ENCODE results near the gene FAU.
"Not testable (repeated sequence)": the region's sequence is repeated elsewhere in the genome, so short reads cannot be mapped to it uniquely, and the experiment has no call there.

Gene FAU

DNA sequence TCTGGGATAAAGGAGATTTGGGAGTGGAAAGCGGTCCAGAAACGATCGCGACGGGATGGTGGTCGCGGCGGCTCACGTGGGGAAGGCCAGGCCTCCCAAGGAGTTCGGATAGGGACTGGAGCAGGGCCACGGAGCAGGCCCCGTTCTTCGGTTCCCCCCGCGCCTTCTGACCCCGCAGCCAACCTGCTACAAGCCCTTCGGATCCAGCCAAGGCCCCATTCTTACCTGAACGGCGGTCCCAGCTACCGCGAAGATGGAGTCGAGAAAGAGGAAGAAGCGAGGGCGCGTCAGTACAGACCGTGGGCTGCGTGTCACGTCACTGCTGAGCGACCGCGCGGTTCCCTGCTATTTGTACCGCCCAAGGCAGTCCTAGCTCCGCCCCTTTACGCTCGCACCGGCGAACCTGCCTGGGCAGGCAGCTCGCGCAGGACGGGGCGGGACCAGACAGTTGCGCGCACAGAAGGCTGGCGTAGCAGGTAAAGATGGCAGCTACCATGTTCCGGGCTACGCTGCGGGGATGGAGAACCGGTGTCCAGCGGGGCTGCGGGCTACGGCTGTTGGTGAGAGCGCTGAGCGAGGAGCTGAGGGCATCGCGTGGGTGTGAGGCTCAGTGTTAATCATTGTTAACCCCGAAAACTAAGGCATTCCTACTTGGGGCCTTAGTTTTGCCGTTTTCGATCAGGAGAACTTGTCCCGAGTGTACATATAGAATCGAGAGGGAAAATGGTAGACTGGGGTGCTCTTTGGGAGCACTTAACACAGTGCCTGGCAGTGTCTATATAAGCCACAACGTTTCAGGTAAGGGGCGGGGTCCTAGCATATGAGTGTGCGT lies at the start of gene FAU, which contains the start of gene MRPL49:
TSS of gene FAU (minus strand) at position 270 of the 832 bp plus-strand sequence. CDS start 321 bp downstream, outside the sequence.
TSS of gene MRPL49 (plus strand) at position 457 of the 832 bp plus-strand sequence. CDS start at position 483, 26 bp downstream.
- peak; percentile 96 to 97 for DNase-seq (ENCODE audit: low read depth in 2 of 2)

DNA sequence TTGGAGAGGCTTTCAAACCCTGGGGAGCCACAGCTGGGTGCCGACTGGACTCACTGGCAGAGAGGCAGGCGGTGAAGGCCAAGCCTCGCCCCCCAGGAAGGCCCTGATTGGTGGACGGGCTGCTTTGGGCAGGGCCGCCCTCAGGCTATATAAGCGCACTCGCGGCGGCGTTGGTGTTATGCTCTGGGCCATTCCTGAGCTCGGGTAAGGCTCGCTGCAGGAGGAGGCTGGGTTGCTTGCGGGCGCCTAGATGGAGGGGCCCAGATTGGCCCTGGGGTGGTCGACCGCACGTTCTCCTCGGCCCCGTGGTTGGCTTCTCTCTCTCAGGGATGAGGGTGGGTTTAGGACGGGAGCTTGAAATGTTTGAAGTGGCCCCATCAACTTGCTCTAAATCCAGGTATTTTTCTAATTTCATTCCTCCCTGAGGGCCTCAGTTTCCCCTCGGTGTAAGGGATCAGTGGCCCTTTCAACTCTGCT lies 48.2 kb upstream of the FAU start, which contains the start of gene SPDYC:
TSS of gene SPDYC (plus strand) at position 176 of the 477 bp plus-strand sequence. CDS start 1,125 bp downstream, outside the sequence.
- no peak for DNase-seq (ENCODE audit: low read depth in 2 of 2)

DNA sequence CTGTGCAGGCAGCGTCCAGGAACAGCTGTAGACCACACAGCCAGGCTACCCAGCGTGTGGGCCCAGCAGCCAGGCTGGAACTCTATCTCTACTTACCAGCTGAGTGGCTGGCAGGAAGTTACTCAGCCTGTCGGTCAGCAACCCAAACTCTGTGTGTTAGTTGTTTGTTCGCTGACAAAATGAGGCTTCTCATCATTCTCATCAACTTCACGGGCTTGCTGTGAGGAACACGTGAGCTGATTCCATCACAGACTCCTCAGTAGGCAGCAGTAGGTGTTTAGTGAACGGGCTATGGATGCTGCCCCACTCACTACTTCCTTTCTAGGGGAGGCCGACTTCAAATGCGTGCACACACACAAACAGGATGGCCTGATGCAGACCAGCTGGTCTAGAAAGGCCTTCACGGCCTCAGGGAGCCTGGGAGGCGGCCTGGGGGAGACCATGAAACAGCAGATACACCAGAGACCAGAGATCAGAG lies 47.3 kb upstream of the FAU start:
- no peak for DNase-seq (ENCODE audit: low read depth in 2 of 2)

DNA sequence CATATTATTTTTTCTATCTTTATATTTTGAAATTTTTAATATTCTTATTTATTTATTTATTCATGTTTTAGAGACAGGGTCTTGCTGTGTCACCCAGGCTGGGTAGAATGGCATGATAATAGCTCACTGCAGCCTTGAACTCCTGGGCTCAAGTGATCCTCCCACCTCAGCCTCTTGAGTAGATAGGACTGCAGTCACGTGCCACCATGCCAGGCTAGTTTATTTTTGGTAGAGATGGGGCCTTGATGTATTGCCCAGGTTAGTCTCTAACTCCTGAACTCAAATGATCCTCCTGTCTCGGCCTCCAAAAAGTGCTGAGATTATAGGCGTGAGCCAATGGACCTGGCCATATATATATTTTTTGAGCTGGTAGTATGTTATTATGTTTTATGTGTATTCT lies 45.7 kb upstream of the FAU start:
- DNase-seq (ENCODE audit: low read depth in 2 of 2) = no peak

DNA sequence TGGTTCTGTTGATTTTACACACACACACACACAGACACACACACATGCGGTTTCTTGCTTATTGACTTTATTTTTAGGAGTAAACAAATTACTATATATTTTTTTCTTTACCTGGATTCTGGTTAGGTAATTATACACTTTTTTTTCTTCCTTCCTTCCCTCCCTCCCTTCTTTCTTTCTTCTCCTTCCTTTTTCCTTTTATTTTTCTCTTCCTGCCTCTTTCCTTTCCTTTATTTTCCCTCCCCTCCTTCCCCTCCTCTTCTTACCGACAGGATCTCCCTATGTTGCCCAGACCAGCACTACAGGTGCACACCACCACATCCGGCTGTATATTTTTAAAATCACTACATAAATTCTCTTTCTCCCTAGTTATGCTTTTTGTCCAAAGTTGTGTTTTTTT lies 45.0 kb upstream of the FAU start:
- DNase-seq (ENCODE audit: low read depth in 2 of 2) = no peak

DNA sequence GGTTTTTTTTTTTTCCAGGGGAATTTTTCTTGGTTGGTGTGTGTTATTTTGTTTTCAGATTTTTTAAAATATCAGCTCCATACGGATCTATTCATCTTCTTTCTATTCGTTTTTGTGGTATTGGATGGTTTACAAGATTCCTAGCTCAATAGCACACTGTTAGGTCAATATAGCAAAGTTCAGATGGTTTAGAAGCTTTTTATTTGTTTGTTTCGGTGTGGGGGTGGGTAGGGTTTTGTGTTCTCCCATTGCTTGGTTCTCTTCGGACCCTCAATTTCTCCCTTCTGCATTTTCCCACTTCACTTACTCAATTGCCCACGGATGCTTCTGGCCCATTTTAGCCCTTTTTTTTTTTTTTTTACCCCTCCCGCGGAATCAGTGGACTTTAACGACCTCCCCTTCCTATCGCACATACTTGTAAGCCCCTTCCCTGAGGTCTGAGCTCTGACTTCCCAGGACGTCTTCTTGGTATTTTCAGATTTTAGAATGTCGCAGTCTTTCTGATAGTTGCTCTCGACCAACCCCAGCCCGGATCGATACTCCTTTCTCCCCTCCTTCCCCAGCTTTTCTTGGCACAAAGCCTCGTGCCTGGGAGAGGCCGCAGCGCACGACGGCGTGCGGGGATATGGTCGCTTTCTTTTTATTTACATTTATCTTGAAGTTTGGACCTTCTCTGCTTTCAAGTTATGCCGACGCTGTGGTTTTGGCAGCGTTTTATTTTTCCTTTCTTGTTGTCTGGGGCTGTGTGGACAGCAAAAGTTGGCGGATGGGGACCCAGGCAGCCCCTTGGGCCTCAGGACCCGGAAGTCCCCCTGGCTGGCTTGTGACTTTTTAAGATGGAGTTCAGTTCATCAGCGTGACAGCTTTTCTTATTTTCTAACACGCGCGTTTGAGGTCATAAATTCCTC lies 43.7 kb upstream of the FAU start:
- no peak for DNase-seq (ENCODE audit: low read depth in 2 of 2)

DNA sequence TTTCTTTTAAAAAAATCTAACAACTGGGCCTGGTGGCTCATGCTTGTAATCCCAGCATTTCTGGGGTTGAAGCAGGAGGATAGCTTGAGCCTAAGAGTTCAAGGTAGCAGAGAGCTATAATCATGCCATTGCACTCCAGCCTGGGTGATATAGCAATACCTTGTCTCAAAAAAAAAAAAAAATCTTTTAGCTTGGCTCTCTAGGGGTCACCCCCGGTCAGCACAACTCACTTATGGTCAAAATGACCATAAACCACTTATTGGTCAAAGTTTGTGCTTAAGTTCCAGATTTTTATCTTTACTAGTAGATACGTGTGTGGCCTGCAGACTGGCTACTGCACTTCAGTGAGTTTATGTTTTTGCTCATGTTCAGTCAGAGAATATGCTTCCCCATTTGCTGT lies 41.8 kb upstream of the FAU start:
- no peak for DNase-seq (ENCODE audit: low read depth in 2 of 2)

DNA sequence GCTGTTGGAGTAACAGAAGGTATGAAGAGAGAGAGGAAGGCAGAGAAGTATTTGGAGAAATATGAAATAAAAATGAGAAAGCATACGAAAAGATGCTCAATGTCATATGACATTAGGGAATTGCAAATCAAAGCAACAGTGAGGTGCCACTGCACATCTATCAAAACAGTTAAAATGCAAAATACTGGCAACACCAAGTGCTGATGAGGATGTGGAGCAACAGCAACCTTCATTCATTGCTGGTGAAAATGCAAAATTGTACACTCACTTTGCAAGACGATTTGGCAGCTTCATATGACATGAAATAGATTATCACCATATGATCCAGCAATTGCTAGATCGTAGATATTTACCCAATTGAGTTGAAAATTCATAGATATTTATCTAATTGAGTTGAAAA lies 38.7 kb upstream of the FAU start:
- DNase-seq (ENCODE audit: low read depth in 2 of 2) = no peak

DNA sequence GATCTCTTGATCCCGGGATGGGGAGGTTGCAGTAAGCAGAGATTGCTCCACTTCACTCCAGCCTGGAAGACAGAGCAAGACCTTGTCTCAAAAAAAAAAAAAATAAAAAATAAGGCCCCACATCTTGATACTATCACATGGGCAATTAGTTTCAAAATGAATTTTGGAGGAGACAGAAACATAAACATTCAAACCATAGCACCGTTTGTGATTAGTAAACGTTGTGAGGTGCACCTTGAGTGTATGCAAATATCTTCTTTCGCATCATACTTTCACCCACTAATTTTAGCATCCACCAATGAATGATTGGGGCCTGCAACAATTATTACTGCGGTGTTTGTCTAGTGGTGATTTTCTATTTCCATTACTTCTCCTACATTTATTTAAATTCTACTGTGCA lies 37.1 kb upstream of the FAU start:
- no peak for DNase-seq (ENCODE audit: low read depth in 2 of 2)

DNA sequence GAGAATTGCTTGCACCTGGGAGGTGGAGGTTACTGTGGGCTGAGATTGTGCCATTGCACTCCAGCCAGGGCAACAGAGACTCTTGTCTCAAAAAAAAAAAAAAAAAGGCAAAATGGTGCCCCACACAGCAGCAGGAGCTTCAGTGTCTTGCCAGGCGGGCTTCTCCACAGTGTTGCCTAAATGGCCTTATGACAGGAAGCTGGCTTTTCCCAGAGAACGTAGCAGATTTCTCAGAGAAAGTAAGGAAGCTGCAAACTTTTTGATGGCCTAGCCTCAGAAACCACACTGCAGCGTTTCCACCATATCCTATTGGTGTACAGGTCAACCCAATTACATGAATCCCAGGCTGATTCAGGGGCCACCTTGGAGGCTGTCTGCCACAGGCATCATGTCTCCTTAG lies 35.4 kb upstream of the FAU start:
- no peak for DNase-seq (ENCODE audit: low read depth in 2 of 2)

DNA sequence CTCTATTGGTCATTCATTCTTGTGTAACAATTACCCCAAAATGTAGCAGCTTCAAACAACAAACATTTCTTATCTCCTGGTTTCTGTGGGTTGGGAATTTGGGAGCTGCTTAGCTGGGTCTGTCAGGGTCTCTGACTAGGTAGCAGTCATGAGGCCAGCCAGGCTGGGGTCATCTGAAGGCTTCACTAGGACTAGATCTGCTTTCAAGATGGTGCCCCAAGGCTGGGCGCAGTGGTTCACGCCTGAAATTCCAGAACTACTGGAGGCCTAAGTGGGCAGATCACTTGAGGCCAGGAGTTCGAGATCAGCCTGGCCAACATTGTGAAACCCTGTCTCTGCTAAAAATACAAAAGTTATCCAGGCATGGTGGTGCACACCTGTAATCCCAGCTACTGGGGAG lies 35.0 kb upstream of the FAU start:
- no peak for DNase-seq (ENCODE audit: low read depth in 2 of 2)

DNA sequence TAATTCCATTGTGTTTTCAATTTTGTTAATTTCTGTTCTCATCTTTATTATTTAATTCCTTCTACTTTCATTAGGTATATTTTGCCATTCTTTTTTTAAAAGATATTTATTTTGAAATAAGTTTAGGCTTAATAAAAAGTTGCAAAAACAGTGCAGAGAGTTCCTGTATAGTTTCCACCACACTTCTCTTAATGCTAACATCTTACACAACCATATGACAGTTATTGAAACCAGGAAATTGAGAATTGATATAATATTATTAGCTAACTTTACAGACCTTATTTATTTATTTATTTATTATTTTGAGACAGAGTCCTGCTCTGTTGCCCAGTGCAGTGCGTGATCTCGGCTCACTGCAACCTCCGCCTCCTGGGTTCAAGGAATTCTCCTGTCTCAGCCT lies 34.3 kb upstream of the FAU start:
- no peak for DNase-seq (ENCODE audit: low read depth in 2 of 2)

DNA sequence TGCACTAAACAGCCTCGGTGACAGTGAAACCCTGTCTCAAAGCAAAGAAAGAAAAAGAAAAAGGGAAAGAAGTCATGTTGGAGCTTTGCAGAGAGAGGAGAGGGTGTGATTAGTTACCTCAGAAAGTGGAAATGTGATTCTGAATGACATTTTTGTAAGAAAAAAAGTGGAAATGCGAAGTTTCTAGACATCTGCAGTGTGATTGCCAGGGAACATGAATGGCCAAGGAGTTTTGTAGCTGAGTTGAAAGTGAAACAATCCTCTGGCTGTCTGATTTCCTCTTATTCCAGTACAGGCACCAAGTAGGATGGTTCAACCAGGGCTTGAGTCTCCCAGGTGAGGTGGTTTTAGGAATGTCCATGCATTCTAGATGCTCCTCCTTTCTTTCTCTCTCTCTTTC lies 30.2 kb upstream of the FAU start:
- no peak for DNase-seq (ENCODE audit: low read depth in 2 of 2)

DNA sequence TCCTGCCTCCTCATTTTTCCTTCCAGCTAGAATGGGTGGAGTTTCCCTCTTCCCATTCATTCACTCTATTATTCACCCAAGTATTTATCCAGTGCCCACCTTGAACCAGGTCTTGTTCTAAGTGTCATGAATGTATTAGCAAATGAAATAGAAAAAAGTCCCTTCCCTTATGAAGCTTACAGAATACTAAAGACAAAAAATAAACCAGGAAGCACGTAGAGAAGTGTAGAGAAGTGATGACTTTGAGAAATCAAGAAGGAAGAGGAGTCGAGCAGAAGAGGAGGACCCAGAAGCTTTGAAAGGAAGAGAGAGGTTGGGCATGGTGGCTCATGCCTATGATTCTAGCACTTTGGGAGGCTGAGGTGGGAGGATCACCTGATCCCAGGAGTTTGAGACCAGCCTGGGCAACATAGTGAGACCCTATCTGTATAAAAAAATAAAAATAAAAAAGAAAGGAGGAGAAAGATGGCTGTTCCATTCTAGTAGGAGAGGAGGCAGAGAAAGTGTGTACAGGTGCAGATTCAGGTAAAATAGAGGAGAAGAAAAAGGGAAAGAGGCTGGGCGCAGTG lies 29.5 kb upstream of the FAU start:
- DNase-seq (ENCODE audit: low read depth in 2 of 2) = no peak

DNA sequence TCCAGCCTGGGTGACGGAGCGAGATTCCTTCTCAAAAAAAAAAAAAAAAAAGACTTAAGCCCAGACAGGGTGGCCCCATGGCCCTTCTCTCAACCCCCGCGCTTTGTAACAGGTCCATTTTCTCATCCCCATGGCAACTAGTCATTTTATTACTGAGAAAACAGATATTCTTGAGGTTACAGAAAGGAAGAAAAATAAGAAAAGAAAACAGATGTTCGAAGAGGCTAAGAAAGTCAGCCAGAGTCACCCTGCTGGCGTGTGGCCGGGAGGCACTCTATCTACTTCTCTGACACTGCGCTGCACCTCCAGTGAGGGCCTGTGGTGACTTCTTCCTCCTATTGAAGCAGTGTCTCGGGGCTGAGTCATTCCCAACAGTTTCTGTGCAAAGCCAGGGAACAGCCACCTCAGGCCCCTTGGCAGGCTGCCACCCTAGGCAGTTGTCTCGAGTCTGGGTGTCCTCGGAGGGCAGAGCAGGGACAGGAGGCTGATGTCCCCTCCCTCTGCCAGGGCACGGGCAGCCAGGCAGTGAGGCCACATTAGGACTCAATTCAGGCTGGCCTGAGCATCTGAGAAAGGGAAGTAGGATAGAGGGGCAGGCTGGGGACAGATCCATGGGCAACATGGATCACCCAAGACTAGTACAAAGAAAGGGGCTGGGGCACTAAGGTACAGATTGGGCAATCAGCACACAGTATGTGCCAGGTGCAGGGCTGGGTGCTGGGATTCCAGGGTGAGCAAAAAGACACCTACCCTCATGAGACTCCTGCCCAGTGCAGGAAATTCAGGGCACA lies 28.8 kb upstream of the FAU start:
- no peak for DNase-seq (ENCODE audit: low read depth in 2 of 2)

DNA sequence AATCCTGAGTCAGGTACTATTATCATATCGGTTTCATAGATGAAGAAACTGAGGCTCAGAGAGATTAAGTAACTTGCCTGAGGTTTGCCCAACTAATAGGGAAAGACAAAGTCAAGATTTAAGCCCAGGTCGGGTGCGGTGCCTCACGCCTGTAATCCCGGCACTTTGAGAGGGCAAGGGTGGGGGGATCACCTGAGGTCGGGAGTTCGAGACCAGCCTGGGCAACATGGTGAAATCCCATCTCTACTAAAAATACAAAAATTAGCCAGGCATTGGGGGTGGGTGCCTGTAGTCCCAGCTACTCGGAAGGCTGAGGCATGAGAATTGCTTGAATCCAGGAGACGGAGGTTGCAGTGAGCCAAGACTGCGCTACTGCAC lies 28.2 kb upstream of the FAU start:
- DNase-seq (ENCODE audit: low read depth in 2 of 2) = not testable (repeated sequence)

DNA sequence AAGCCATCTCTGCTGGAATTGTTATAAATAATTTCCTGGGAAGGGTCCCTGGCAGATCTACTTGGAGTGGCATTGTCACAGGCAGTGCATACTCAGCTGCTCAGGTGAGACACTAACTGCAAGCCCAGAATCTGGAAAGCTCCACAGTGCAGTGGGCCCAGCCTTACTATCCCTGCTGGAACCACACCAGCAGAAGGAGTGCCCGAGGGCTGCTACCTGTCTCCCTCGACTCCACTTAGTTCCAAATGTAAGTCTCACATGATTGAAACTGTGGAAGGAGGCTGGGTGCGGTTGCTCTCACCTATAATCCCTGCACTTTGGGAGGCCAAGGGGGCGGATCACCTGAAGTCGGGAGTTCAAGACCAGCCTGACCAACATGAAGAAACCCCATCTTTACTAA lies 26.7 kb upstream of the FAU start:
- no peak for DNase-seq (ENCODE audit: low read depth in 2 of 2)

DNA sequence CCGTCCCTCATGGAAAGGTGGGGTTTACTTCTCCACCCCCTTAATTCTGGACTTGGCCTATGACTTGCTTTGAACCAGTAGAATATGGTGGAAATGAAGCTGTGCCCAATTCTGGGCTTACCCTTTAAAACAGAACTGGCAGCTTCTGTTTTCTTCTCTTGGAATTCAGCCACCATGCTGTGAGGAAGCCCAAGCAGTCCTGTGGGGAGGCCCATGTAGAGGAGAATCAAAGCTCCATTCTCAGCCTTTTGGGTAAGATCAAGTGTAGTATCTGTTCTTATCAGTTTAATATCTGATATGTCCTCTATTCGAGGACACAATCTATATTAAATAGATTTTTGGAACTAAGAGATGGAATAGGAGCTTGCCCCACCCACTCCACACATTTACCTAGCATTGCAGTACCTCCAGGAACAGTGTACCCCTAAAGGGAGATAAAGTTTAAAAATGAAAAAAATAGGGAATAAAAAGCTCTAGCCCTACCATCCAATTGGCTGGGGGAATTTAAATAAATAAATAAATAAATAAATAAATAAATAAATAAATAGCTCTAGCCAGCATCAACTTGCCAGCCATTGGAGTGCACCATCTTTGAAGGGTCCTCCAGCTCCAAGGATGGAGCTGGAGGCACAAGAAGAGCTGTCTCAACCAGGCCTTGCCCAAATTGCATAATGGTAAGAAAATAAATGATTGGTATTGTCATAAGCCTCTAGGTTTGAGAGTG lies 25.6 kb upstream of the FAU start:
- no peak for DNase-seq (ENCODE audit: low read depth in 2 of 2)

DNA sequence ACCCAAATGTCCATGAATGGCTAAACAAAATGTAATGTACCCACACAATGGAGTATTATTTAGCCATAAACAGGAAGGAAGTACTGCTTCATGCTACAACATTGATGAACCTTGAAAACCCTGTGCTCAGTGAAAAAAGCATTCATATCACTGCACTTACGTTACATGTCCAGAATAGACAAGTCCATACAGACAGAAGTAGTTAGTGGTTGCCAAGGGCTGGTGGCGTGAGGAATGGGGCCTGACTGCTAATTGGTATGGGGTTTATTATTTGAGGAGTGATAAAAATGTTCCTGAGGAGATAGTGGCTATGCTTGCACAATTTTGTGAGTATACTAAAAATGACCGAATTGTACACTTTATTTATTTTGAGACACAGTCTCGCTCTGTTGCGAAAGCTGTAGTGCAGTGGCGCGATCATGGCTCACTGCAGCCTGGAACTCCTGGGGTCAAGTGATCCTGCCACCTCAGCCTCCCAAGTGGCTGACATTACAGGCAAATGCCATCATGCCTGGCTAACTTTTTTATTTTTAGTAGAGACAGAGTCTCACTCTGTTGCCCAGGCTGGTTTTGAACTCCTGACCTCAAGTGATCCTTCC lies 20.1 kb upstream of the FAU start:
- DNase-seq (ENCODE audit: low read depth in 2 of 2) = no peak

DNA sequence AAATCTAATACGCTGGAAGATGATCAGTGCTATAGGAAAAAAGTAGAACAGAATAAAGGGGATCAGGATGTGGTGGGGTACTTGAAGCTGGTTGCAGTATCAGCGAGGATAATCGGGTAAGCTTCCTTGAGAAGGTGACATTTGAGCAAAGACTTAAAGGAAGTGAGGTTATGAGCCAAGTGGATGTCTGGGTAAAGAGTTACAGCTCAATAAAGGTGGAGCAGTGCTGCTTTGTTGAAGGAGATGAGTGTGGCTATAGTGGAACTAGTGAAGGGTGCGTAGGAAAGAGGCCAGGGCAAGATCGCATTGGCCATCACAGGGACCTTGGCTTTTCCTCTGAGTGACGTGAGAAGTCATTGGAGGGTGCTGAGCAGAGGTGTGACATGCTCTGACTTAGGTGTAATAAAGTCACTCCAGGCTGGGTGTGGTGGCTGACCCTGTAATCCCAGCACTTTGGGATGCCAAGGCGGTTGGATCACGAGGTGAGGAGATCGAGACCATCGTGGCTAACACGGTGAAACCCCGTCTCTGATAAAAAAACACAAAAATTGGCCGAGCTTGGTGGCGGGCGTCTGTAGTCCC lies 14.7 kb upstream of the FAU start:
- DNase-seq (ENCODE audit: low read depth in 2 of 2) = no peak

Data from stimulated activated CD4-positive, alpha-beta T cell treated with anti-CD3 and anti-CD28 coated beads, Interleukin-1b, Interleukin-23, amount 100 ng/mL, for 4 hours (primary cell).